GM12873 (cell line): ENCODE measurements around the gene FAM53B.
A peak's percentile ranks its signal among the peaks of the same experiment; 100 is the strongest.

Experiments used
- TF ChIP-seq, protein P1 (sequence below): IDR thresholded peaks from 2 replicates; pipeline ENCODE4 v1.5.1; 2012; ENCODE audit warnings: low read depth, mild to moderate bottlenecking, moderate library complexity, low read length, control low read depth; ENCODE audit not compliant: insufficient read depth; ENCODE audit errors: missing control alignments

FAM53B gene

GRCh38 chr10:124741281-124741921 is 2.8 kb downstream of the FAM53B start:
- TF ChIP-seq, protein P1, sequence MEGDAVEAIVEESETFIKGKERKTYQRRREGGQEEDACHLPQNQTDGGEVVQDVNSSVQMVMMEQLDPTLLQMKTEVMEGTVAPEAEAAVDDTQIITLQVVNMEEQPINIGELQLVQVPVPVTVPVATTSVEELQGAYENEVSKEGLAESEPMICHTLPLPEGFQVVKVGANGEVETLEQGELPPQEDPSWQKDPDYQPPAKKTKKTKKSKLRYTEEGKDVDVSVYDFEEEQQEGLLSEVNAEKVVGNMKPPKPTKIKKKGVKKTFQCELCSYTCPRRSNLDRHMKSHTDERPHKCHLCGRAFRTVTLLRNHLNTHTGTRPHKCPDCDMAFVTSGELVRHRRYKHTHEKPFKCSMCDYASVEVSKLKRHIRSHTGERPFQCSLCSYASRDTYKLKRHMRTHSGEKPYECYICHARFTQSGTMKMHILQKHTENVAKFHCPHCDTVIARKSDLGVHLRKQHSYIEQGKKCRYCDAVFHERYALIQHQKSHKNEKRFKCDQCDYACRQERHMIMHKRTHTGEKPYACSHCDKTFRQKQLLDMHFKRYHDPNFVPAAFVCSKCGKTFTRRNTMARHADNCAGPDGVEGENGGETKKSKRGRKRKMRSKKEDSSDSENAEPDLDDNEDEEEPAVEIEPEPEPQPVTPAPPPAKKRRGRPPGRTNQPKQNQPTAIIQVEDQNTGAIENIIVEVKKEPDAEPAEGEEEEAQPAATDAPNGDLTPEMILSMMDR, result peak; percentile 83

- TF ChIP-seq, protein P1, result no peak
Measured at GRCh38 chr10:124740369-124741280, 3.6 kb downstream of the FAM53B start.

- TF ChIP-seq, protein P1, result no peak
Measured at GRCh38 chr10:124739986-124740368, 4.2 kb downstream of the FAM53B start.

DNA sequence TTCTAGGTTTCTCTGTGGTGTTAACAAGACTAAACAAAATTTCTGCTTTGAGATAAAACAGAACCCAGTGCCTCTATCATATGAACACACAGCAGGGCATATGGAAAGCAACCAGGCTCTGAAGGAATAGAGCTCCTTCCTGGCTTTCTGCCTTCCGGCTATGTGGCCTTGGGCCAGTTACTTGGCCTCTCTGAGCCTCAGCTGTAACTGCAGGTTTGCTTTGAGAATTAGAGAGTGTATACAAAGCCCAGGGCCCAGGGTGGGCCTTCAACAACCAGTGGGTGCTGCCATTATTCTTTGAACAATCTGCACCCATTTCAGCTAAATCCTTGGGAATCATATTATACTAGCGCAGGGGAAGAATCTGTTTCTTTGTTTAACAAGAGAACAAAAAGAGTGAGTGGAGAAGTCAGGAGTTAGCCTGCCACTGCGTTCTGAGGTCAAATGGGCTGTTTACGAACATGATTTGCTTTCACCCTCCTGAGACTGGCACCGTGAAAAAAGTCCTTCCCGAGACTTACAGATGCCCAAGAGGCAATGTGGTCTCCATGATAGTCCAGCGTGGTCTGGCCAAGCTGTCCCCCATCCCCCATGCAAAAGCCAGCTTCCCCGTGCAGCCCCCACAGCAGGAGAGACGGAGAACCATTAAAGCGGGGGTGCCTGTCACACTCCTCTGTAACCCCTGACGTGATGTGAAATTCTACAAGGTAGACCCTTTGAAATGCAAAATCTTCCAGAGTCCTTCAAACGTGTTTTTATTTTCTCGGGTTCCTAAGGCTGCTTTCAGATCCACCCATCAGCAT is 4.9 kb downstream of the FAM53B start:
- TF ChIP-seq, protein P1, result no peak

DNA sequence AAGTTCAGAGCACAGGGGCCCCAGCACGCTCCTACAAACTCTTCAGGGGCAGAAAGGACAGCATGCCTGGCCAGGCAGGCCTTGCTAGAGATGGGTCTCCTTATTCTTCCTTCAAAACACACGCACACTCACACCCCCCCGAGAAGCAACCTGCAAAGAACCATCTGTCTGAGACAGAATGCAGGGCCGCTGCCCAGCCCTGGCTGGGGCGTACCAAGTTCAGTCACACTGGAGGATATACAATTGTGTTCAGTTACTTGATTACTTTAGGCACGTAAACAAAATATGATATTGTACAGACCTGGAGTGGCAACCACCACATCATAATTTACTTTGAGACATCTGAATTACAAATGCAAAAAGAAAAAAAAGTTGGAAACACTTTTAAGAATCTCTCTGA is 5.7 kb downstream of the FAM53B start:
- TF ChIP-seq, protein P1, result no peak

DNA sequence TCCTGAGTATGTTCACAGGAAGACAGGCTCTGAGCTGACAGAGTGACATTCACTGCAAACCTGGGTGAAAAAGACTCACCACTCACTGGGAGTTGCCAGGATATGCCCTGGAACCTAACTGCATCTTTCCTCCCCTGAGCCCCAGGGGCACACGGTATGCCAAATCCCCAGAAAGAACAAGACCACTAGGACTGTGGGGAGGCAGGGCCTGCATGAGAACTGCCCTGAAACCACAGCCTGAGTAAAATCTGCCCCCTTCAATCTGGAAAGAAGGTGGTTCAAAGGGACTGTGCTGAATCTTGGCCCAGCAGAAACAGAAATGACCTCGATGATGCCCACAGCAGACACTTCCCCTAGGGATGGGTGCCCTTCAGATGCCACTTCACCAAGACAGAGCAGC is 6.5 kb downstream of the FAM53B start:
- TF ChIP-seq, protein P1, result no peak

DNA sequence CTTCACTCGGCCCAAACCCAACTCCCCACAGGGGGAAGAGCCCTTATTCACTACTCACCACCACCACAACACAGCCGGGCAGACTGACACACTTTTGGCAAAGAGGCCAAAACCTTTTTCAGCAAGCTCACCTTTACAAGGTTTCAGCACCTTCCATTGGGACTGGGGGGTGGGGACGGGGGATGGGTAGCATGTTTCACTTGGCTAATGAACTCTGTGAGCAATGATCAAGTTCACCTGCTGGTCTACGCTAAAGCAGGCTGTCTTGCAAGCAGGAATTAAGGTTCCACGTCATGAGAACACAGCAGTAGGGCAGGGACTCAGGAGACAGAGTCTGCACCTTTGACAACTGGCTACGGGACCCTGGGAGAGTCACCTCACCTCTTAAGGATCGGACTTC is 7.0 kb downstream of the FAM53B start:
- TF ChIP-seq, protein P1, result no peak
